ENCODE results near the gene PDLIM5.

Gene PDLIM5

GRCh38 chr4:94700298-94700697 lies 248.6 kb downstream of the PDLIM5 start:
- Histone ChIP-seq H3K27ac (ENCODE audit: low read depth, low read length) (no peak overlapping the region), H3K4me1 (ENCODE audit: control insufficient read depth, insufficient read depth, low read length) (no peaks in the 10 kb centered on the region), H3K36me3 (ENCODE audit: control insufficient read depth, insufficient read depth, low read length) (no peaks in the 10 kb centered on the region), H3K9me3 (ENCODE audit: control insufficient read depth, insufficient read depth, low read length) (no peaks in the 10 kb centered on the region), H3K4me3 (ENCODE audit: low read depth, low read length) (no peak overlapping the region), H3K9ac (ENCODE audit: low read depth, low read length) (no peak overlapping the region), H3K27me3 (ENCODE audit: control insufficient read depth, insufficient read depth, low read length) (no peaks in the 10 kb centered on the region)

- no peaks in the 10 kb centered on the region for H3K4me1 ChIP-seq (ENCODE audit: control insufficient read depth, insufficient read depth, low read length)
- H3K36me3 ChIP-seq (ENCODE audit: control insufficient read depth, insufficient read depth, low read length): no peaks in the 10 kb centered on the region
- no peaks in the 10 kb centered on the region for H3K27me3 ChIP-seq (ENCODE audit: control insufficient read depth, insufficient read depth, low read length)
- no peak overlapping the region for H3K27ac ChIP-seq (ENCODE audit: low read depth, low read length)
- no peak overlapping the region for H3K4me3 ChIP-seq (ENCODE audit: low read depth, low read length)
- H3K9me3 ChIP-seq (ENCODE audit: control insufficient read depth, insufficient read depth, low read length): no peaks in the 10 kb centered on the region
- no peak overlapping the region for H3K9ac ChIP-seq (ENCODE audit: low read depth, low read length)
Measured at GRCh38 chr4:94701631-94702300, 250.0 kb downstream of the PDLIM5 start.

- no peak overlapping the region for H3K4me3 ChIP-seq (ENCODE audit: low read depth, low read length)
- no peaks in the 10 kb centered on the region for H3K27me3 ChIP-seq (ENCODE audit: control insufficient read depth, insufficient read depth, low read length)
- no peaks in the 10 kb centered on the region for H3K9me3 ChIP-seq (ENCODE audit: control insufficient read depth, insufficient read depth, low read length)
- no peaks in the 10 kb centered on the region for H3K4me1 ChIP-seq (ENCODE audit: control insufficient read depth, insufficient read depth, low read length)
- H3K36me3 ChIP-seq (ENCODE audit: control insufficient read depth, insufficient read depth, low read length): no peaks in the 10 kb centered on the region
- no peak overlapping the region for H3K27ac ChIP-seq (ENCODE audit: low read depth, low read length)
- no peak overlapping the region for H3K9ac ChIP-seq (ENCODE audit: low read depth, low read length)
Measured at GRCh38 chr4:94711635-94712034, 259.9 kb downstream of the PDLIM5 start.

- H3K9ac ChIP-seq (ENCODE audit: low read depth, low read length): no peak overlapping the region
- H3K27me3 ChIP-seq (ENCODE audit: control insufficient read depth, insufficient read depth, low read length): no peaks in the 10 kb centered on the region
- H3K27ac ChIP-seq (ENCODE audit: low read depth, low read length): no peak overlapping the region
- no peaks in the 10 kb centered on the region for H3K9me3 ChIP-seq (ENCODE audit: control insufficient read depth, insufficient read depth, low read length)
- no peaks in the 10 kb centered on the region for H3K36me3 ChIP-seq (ENCODE audit: control insufficient read depth, insufficient read depth, low read length)
- H3K4me1 ChIP-seq (ENCODE audit: control insufficient read depth, insufficient read depth, low read length): no peaks in the 10 kb centered on the region
- H3K4me3 ChIP-seq (ENCODE audit: low read depth, low read length): no peak overlapping the region
Measured at GRCh38 chr4:94714365-94715160, 262.8 kb downstream of the PDLIM5 start.

- Histone ChIP-seq H3K9me3 (ENCODE audit: control insufficient read depth, insufficient read depth, low read length) (no peaks in the 10 kb centered on the region), H3K4me3 (ENCODE audit: low read depth, low read length) (no peak overlapping the region), H3K4me1 (ENCODE audit: control insufficient read depth, insufficient read depth, low read length) (no peaks in the 10 kb centered on the region), H3K27ac (ENCODE audit: low read depth, low read length) (no peak overlapping the region), H3K27me3 (ENCODE audit: control insufficient read depth, insufficient read depth, low read length) (no peaks in the 10 kb centered on the region), H3K36me3 (ENCODE audit: control insufficient read depth, insufficient read depth, low read length) (no peaks in the 10 kb centered on the region), H3K9ac (ENCODE audit: low read depth, low read length) (no peak overlapping the region)
Measured at GRCh38 chr4:94715726-94716125, 264.0 kb downstream of the PDLIM5 start.
